ENCODE data around the gene FAM83C.
"Not testable (repeated sequence)": the region's sequence is repeated elsewhere in the genome, so short reads cannot be mapped to it uniquely, and the experiment has no call there.

The FAM83C gene

DNA sequence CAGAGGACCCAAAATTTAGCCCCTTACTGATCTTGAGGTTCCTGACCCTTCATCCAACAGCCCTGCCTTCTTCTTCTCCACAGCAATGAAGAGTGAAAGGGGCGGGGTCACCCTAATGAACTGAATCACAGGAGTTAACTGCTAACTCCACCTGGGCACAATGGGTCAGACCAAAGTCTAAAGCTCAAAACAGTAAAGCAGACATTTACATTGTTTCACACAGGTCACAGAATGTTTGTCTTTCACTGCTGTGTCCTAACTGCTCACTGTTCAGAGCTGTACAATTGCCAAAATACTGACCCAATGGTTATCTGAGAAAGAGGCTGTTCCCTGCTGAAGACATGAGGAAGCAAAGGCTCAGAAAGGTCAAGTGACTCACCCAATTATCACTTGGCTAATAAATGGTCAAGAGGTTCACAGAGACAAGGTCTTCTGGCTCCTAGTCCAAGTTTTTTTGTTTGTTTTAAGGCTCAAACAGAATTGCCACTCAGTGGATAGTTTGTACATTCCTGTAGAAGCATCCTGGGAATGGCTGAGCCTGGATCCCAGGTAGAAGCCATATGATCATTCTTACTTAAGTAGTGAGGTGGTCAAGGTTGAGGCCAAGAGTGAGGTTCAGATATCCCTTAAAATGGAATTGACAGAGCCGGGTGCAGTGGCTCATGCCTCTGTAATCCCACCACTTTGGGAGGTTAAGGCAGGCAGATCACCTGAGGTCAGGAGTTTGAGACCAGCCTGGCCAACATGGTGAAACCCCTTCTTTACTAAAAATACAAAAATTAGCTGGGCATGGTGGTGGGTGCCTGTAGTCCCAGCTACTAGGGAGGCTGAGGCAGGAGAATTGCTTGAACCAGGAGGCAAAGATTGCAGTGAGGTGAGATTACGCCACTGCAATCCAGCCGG is 35.1 kb upstream of the FAM83C start:
- Mint-ChIP-seq H3K36me3 (ENCODE audit: insufficient read depth) (peaks cover 4% of the 10 kb centered on the region), H3K4me3 (no peak overlapping the region), H3K27me3 (no peaks in the 10 kb centered on the region), H3K9me3 (no peaks in the 10 kb centered on the region), H3K27ac (ENCODE audit: low read depth) (no peak overlapping the region), H3K4me1 (peaks cover 8% of the 10 kb centered on the region)
- DNase-seq (ENCODE audit: low spot score in 2 of 2) (no peak), ATAC-seq (replicated peaks; ENCODE audit: extremely low read depth, poor library complexity, severe bottlenecking) (no peak)

DNA sequence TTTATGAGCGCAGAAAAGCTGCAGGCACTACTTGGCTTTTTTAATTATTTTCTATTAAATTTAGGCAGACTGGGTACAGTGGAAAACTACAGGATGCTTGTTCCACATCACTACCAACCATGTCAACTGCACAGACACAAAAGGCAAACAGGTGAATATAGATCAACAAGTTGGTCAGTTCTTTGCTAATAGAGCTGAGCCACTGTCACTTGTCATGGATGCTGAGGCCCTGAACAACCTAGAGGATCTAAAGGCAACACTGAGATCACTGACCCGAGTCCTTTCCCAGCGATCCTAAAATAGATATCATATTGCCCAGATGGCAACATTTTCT is 34.5 kb upstream of the FAM83C start:
- H3K9me3 Mint-ChIP-seq, result no peaks in the 10 kb centered on the region

DNA sequence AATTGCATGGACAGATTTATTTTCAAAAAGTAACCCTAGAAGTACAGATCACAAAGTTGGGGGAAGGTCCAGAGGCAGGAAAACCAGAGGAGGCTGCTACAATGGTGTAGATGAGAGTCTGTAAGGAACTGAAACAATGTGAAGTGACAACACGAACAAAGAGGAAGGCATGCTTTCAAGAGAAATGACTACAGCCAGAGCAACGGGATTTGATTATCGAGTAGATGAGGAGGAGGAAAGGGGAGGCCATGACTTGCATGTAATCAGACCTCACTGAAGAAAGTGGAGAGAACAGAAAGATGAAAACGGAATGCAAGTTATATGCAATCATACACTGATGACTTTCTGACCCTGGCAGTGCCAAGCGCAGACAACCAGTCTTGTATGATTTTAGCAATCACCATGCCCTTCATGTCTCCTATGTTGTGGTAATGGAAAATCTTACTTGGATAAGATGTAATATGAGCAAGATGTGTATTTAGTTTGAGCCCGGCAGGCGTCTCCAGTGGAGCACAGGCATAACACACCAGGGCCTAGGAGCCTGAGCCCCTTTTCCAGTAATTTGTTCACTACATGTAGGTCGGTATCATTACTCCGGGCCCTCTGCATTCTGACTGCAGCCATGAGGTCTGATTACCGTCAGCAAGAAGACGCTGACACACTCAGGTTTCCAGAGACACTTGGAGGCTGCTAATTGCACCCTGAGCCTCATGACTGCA is 34.0 kb upstream of the FAM83C start:
- ATAC-seq (replicated peaks; ENCODE audit: extremely low read depth, poor library complexity, severe bottlenecking), result no peak
- Mint-ChIP-seq H3K27me3 (no peaks in the 10 kb centered on the region), H3K4me1 (peaks cover 8% of the 10 kb centered on the region), H3K9me3 (no peaks in the 10 kb centered on the region), H3K36me3 (ENCODE audit: insufficient read depth) (peaks cover 2% of the 10 kb centered on the region), H3K4me3 (no peak overlapping the region), H3K27ac (ENCODE audit: low read depth) (no peak overlapping the region)
- DNase-seq (ENCODE audit: low spot score in 2 of 2), result no peak

More for the DNA sequence above, 34.5 kb upstream of the FAM83C start:
- DNase-seq (ENCODE audit: low spot score in 2 of 2) (no peak), ATAC-seq (replicated peaks; ENCODE audit: extremely low read depth, poor library complexity, severe bottlenecking) (no peak)
- Mint-ChIP-seq H3K27me3 (no peaks in the 10 kb centered on the region), H3K27ac (ENCODE audit: low read depth) (no peak overlapping the region), H3K4me3 (no peak overlapping the region), H3K4me1 (peaks cover 8% of the 10 kb centered on the region), H3K36me3 (ENCODE audit: insufficient read depth) (peaks cover 2% of the 10 kb centered on the region)

DNA sequence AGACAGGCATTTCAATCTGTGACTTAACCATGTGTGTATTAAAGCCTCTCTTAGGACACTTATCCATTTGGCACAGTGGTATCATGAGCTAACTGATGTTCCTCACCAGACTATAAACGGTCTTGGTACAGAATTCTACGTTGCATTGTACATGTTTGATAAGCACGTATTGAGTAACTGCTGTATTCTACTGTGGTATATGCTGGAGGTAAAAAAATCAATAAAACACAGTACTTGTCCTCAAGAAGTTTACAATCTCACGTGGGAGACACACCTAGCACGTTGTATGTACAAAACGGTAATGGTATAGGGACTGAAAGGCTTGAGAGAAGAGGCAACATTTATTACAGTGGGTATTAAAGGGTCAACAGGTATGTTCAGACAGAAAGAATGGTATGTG is 33.2 kb upstream of the FAM83C start:
- H3K27me3 Mint-ChIP-seq, result no peaks in the 10 kb centered on the region
- ATAC-seq (replicated peaks; ENCODE audit: extremely low read depth, poor library complexity, severe bottlenecking) (no peak), DNase-seq (ENCODE audit: low spot score in 2 of 2) (no peak)
- no peak overlapping the region for H3K27ac Mint-ChIP-seq (ENCODE audit: low read depth)
- no peak overlapping the region for H3K4me3 Mint-ChIP-seq
- no peaks in the 10 kb centered on the region for H3K9me3 Mint-ChIP-seq
- H3K4me1 Mint-ChIP-seq, result peaks cover 8% of the 10 kb centered on the region
- peaks cover 2% of the 10 kb centered on the region for H3K36me3 Mint-ChIP-seq (ENCODE audit: insufficient read depth)

DNA sequence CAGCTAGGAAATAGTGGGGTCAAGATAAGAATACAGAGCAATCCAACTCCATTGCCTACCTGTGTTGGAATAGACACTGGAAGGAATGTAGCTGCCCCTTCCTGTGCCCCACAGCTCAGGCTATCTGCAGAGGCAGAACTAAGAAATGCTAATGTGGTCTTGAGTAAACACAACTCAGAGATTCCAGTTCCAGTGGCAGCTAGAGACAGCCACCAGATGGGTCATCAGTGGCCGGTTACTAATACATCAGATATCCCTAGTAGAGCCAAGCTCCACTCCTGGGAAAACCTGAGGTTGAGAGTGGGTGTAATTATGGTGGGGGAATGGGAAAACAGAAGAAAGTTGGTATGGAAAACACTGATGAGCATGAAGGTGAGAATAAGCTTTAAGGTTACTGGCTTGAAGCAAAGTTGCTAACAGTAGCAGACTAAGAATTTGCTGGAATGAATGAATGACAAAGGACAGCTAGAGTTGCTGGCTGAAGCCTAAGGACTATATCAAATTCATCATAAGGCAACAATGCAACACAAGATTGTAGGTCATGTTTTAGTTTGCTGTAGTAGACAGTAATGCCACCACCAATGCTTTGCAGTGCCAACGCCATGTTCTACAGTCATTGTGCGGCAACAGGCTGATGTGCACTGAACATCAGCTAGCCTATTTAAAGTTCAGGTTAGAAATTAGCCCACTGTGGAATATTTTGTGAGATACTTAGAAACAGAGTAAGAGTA is 28.3 kb upstream of the FAM83C start:
- ATAC-seq (replicated peaks; ENCODE audit: extremely low read depth, poor library complexity, severe bottlenecking), result no peak
- H3K9me3 Mint-ChIP-seq, result no peaks in the 10 kb centered on the region
- DNase-seq (ENCODE audit: low spot score in 2 of 2), result no peak
- H3K4me1 Mint-ChIP-seq, result peaks cover 13% of the 10 kb centered on the region
- no peak overlapping the region for H3K27ac Mint-ChIP-seq (ENCODE audit: low read depth)
- no peaks in the 10 kb centered on the region for H3K36me3 Mint-ChIP-seq (ENCODE audit: insufficient read depth)
- no peak overlapping the region for H3K4me3 Mint-ChIP-seq
- H3K27me3 Mint-ChIP-seq, result no peaks in the 10 kb centered on the region

DNA sequence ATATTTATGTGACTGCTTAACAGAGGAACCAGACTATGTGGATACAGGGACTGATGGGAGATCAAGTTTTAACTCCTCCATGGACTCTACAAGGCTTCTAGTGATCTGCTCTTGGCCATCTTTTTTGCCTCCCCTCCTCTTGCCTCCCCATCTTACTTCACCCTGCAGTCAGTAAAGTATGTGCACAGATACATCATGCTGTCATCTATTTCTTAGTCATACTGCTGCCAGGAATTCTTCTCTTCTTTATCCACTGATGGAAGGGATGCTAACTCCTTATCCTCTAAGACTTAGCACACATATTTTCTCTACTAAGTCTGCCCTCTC is 27.6 kb upstream of the FAM83C start:
- Mint-ChIP-seq H3K4me1 (peaks cover 21% of the 10 kb centered on the region), H3K9me3 (no peaks in the 10 kb centered on the region), H3K27ac (ENCODE audit: low read depth) (no peak overlapping the region), H3K4me3 (no peak overlapping the region), H3K36me3 (ENCODE audit: insufficient read depth) (no peaks in the 10 kb centered on the region), H3K27me3 (no peaks in the 10 kb centered on the region)
- no peak for DNase-seq (ENCODE audit: low spot score in 2 of 2)
- no peak for ATAC-seq (replicated peaks; ENCODE audit: extremely low read depth, poor library complexity, severe bottlenecking)

DNA sequence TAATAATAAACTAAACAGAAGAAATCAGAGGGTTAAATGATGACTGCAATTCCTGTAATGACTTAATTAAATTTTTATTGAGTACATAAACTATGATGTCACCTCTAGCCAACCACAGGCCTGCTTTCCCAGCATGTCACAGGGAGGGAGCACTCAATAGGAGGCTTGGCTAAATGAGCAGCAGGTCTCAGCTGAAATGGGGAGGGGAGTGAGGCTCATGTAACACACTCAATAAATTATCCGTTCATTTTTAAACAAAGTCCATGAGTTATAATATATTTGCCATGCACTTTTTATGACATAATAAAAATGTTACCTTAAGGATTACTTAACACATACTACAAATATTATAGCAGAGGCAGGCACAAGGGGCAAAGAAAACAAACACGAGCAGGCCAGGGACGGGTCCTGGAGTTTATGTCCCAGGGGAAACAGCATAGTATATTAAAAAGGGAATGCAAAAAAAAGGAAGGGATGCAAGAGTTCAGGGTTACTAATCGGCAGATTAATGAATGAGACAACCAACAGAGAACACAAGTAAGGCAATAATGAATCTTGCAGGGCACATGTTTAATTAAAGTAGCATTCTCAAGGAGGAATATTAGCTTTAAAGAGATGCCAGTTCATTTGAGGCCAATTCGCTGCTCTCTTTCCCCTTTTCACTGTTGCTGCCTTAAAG is 27.1 kb upstream of the FAM83C start:
- Mint-ChIP-seq H3K4me3 (no peak overlapping the region), H3K36me3 (ENCODE audit: insufficient read depth) (no peaks in the 10 kb centered on the region), H3K27me3 (no peaks in the 10 kb centered on the region), H3K27ac (ENCODE audit: low read depth) (no peak overlapping the region), H3K4me1 (peaks cover 24% of the 10 kb centered on the region), H3K9me3 (no peaks in the 10 kb centered on the region)
- DNase-seq (ENCODE audit: low spot score in 2 of 2) (no peak), ATAC-seq (replicated peaks; ENCODE audit: extremely low read depth, poor library complexity, severe bottlenecking) (no peak)

DNA sequence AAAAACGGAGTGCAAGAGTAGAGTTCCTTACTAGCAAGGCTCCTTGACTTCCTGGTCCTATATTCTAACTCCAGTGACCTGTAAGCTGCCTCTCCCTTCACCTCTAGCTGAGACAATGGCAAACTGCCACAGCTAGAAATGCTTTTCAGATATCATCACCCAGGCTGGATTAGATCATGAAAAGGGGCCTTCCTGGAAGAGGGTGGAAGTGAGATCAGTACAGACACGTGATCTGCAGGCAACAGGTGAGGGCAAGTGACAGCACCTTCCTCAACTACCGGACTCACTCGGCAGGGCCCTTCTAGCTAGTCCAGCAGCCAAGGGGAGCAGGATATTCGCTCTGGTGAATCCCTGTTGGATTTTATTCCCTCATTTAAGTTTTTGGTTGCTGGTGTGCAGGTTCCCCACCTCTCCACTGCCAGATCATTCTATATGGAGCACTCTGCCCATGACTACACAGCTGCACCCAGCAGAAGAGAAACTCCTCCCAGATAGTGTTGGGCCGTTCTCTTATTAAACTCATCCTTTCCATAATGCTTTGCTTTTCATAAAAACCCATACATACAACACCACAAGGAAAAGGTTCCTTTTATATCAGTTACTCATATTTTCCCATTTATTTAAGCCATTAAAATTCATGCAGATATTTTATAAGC is 26.4 kb upstream of the FAM83C start:
- Mint-ChIP-seq H3K27me3 (no peaks in the 10 kb centered on the region), H3K4me1 (peaks cover 24% of the 10 kb centered on the region), H3K9me3 (no peaks in the 10 kb centered on the region), H3K4me3 (no peak overlapping the region), H3K36me3 (ENCODE audit: insufficient read depth) (no peaks in the 10 kb centered on the region), H3K27ac (ENCODE audit: low read depth) (no peak overlapping the region)
- ATAC-seq (replicated peaks; ENCODE audit: extremely low read depth, poor library complexity, severe bottlenecking), result no peak
- DNase-seq (ENCODE audit: low spot score in 2 of 2), result no peak

DNA sequence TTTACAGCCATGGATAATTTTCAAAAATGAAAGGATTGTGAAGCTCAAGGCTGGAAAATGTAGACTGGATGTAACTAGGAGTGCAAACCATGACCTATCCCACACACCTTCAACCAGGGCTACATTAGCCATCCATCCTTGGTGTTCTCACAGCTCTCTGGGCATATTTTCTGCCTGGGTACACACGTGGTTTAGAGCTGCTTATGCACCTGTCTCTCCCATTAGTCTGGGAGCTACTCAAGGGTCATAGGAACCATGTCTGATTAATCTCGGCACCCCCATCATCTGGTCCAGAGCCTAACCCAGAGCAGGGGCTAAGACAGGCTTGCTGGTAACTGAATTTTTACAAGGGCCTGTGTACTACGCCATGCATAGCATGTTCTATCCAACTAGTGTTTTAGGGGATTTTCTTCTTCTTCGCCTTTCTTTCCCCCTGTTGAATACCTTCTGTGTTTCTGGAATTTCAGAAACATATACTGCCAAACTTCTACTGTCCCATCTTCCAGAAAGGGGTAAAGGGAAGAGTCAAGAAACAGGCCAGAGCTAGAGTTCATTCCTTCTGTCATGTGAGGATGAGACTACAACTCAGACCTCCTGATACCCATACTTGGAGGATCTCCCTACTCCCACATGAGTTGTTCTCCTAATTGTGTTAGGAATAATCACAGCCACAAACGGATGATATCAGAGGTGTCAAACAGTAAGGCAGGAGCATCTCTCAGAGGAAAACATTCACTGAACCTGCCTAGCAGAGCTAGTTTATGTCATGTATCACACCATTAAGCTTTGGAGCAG is 25.4 kb upstream of the FAM83C start:
- H3K9me3 Mint-ChIP-seq, result no peaks in the 10 kb centered on the region
- peaks cover 16% of the 10 kb centered on the region for H3K4me1 Mint-ChIP-seq
- no peak overlapping the region for H3K27ac Mint-ChIP-seq (ENCODE audit: low read depth)
- no peak overlapping the region for H3K4me3 Mint-ChIP-seq
- DNase-seq (ENCODE audit: low spot score in 2 of 2), result no peak
- no peaks in the 10 kb centered on the region for H3K36me3 Mint-ChIP-seq (ENCODE audit: insufficient read depth)
- no peak for ATAC-seq (replicated peaks; ENCODE audit: extremely low read depth, poor library complexity, severe bottlenecking)
- no peaks in the 10 kb centered on the region for H3K27me3 Mint-ChIP-seq

DNA sequence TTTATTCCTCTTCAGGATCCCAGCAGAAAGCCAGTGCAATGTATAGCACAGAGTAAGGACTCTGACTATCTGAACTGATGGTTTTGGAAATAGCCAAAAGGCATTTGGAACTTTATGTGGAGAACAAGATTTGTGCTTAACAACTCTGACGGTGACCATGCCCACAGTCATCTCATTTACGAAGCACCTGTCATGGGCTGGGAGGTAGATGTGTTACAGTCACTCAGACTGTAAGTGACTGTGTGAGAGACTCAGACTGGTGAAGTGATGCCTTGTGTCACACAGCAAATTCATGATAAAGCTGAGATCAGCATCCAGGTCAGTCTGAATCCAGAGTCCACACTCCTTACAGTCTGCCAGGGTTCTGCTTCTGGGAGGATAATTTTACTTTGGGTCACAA is 23.9 kb upstream of the FAM83C start:
- H3K27ac Mint-ChIP-seq (ENCODE audit: low read depth), result no peak overlapping the region
- H3K4me3 Mint-ChIP-seq, result no peak overlapping the region
- peaks cover 3% of the 10 kb centered on the region for H3K36me3 Mint-ChIP-seq (ENCODE audit: insufficient read depth)
- ATAC-seq (replicated peaks; ENCODE audit: extremely low read depth, poor library complexity, severe bottlenecking) (no peak), DNase-seq (ENCODE audit: low spot score in 2 of 2) (no peak)
- H3K27me3 Mint-ChIP-seq, result no peaks in the 10 kb centered on the region
- H3K4me1 Mint-ChIP-seq, result peaks cover 16% of the 10 kb centered on the region
- H3K9me3 Mint-ChIP-seq, result no peaks in the 10 kb centered on the region

DNA sequence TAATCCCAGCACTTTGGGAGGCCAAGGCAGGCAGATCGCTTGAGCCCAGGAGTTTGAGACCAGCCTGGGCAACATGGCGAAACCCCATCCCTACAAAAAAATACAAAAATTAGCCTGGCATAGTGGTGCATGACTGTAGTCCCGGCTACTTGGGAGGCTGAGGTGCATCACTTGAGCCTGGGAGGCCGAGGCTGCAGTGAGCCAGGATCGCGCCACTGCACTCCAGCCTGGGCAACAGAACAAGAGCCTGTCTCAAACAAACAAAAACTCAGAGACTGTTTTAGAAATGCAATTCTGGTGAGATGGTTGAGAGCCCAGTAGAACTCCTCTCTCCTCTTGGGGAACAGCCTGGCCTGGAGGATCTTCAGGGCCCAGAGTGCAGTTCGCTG is 23.4 kb upstream of the FAM83C start:
- not testable (repeated sequence) for H3K4me3 Mint-ChIP-seq; H3K36me3 Mint-ChIP-seq (ENCODE audit: insufficient read depth)
- peak overlapping the region; percentile 30 for H3K27ac Mint-ChIP-seq (ENCODE audit: low read depth)

More for the DNA sequence above, 23.4 kb upstream of the FAM83C start:
- not testable (repeated sequence) for H3K27me3 Mint-ChIP-seq; DNase-seq (ENCODE audit: low spot score in 2 of 2); H3K9me3 Mint-ChIP-seq; ATAC-seq (replicated peaks; ENCODE audit: extremely low read depth, poor library complexity, severe bottlenecking)
- peaks cover 16% of the 10 kb centered on the region for H3K4me1 Mint-ChIP-seq

Measured in central memory CD8-positive, alpha-beta T cell (primary cell).